AG04450 (cell line): ENCODE results near the gene PSME2. TPM values are rescaled to one million over a fixed set of nuclear protein-coding genes. Genes with fewer than 3 reads are reported as not detected.

Experiments
- CTCF ChIA-PET: fragments of 300-600, 350-600 bp; formaldehyde crosslinking; extraction: SDS; loops from one replicate; lab custom pipeline; 2022; ENCODE audit warnings: antibody characterized with exemption, inconsistent platforms; lab: Charles Lee
- POLR2A ChIA-PET: fragments of 350-600 bp; formaldehyde crosslinking; extraction: SDS; loops from one replicate; lab custom pipeline; 2021; ENCODE audit warnings: antibody characterized with exemption, inconsistent platforms; lab: Yijun Ruan, JAX
- DNase-seq: peaks from one replicate; pipeline ENCODE4 v3.0.0-alpha.2; 2011; ENCODE audit warnings: low read depth, low spot score
- H3K27ac ChIP-seq: one replicate; pipeline ENCODE4 v1.5.1; 2012; ENCODE audit warnings: low read depth, low read length, control low read depth
- H3K27me3 ChIP-seq: one replicate; pipeline ENCODE4 v1.6.0; 2012; ENCODE audit warnings: low read length; ENCODE audit not compliant: control insufficient read depth, insufficient read depth
- H3K4me3 ChIP-seq: 2 replicates; pipeline ENCODE4 v1.5.1; 2011; ENCODE audit warnings: mild to moderate bottlenecking, low read depth, low read length, control low read depth
- H3K9me3 ChIP-seq: 2 replicates; pipeline ENCODE4 v1.5.1; 2012; ENCODE audit warnings: low read length; ENCODE audit not compliant: control insufficient read depth, insufficient read depth
- polyA plus RNA-seq: library from polyadenylated mRNA; depleted of rRNA; stranded (reverse); fragments of >200 nt; gene quantifications from 2 replicates; pipeline ENCODE4 v1.2.3, GENCODE V29; 2011
- TF ChIP-seq, protein P1 (sequence below): IDR thresholded peaks from 2 replicates; pipeline ENCODE4 v1.5.1; 2011; ENCODE audit warnings: low read depth, low read length, control low read depth, inconsistent platforms

PSME2 gene
- polyA plus RNA-seq, 1 experiment: 191 TPM

DNA sequence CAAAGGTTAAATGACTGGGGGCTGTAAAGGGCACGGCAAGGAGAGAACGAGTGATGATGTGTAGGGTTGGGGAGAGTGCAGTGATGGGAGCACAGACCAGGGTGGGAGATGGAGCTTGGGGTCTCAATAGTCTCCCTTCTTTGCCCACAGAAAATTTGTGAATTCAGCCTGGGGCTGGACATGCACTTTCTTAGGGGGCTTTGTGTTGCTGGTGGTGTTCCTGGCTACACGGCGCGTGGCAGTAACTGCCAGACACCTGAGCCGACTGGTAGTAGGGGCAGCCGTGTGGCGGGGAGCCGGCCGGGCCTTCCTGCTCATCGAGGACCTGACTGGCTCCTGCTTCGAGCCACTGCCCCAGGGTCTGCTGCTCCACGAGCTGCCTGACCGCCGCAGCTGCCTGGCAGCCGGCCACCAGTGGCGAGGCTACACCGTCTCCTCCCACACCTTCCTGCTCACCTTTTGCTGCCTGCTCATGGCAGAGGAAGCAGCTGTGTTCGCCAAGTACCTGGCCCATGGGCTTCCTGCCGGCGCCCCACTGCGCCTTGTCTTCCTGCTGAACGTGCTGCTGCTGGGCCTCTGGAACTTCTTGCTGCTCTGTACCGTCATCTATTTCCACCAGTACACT, 14.2 kb downstream of the PSME2 start:
- Histone ChIP-seq H3K4me3 (no peak overlapping the region), H3K27me3 (no peaks in the 10 kb centered on the region), H3K27ac (no peak overlapping the region), H3K9me3 (no peaks in the 10 kb centered on the region)
- ChIA-PET CTCF (no interaction called here), POLR2A (no interaction called here)
- TF ChIP-seq, protein P1, sequence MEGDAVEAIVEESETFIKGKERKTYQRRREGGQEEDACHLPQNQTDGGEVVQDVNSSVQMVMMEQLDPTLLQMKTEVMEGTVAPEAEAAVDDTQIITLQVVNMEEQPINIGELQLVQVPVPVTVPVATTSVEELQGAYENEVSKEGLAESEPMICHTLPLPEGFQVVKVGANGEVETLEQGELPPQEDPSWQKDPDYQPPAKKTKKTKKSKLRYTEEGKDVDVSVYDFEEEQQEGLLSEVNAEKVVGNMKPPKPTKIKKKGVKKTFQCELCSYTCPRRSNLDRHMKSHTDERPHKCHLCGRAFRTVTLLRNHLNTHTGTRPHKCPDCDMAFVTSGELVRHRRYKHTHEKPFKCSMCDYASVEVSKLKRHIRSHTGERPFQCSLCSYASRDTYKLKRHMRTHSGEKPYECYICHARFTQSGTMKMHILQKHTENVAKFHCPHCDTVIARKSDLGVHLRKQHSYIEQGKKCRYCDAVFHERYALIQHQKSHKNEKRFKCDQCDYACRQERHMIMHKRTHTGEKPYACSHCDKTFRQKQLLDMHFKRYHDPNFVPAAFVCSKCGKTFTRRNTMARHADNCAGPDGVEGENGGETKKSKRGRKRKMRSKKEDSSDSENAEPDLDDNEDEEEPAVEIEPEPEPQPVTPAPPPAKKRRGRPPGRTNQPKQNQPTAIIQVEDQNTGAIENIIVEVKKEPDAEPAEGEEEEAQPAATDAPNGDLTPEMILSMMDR: no peak
- no peak for DNase-seq

DNA sequence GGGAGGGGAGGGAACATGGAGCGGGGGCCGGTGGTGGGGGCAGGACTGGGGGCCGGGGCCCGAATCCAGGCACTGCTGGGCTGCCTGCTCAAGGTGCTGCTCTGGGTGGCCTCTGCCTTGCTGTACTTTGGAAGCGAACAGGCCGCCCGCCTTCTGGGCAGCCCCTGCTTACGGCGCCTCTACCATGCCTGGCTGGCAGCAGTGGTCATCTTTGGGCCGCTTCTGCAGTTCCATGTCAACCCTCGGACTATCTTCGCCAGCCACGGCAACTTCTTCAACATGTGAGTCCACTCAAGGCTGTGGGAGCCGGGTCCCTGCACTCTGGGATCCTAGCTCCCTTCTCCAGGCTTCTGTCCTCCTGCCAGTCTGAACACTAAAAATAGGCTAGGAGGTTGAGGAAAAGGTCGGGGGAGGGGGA, 14.9 kb downstream of the PSME2 start:
- TF ChIP-seq, protein P1: no peak
- Histone ChIP-seq H3K27me3 (no peaks in the 10 kb centered on the region), H3K27ac (no peak overlapping the region), H3K4me3 (no peak overlapping the region), H3K9me3 (no peaks in the 10 kb centered on the region)
- ChIA-PET POLR2A (no interaction called here), CTCF (no interaction called here)
- no peak for DNase-seq

DNA sequence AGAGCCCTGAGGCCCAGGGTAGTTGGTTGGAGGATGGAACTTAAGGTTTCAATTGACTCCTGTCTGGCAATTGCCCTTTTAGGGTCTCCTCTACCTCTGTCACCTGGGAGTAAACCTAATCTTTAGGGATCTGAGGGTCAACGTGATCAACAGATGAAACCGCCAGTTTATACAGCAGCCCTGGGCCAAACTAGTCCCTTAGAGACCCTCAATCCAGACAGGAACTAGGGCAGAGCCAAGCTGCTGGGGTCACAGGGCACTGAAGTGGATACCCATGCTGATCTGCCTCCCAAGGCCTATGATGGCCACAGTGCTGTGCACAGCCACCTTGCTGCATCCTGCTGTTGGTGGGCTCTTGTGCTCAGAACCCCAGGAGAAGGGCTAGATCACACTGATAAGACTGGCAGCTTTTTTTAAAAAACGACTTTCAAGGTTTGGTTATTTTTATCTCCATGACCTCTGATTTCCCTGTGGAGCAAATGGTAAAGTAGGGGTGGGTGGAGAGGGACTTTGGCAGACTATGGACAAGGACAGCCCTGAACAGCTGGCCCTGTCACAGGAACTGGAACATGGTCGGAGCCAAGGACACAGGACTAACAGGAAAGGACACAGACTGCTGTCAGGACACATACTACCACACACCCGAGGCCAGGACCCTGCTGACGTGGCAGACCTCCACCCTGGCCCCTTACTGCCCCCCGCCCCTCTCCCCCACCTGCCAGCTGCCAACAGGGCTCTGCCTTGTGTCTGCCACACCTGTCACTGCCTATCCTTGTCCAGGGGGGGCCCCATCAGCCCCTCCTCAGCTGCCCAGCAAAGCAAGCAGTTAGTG, 15.5 kb downstream of the PSME2 start:
- no peak overlapping the region for H3K27ac ChIP-seq
- no peaks in the 10 kb centered on the region for H3K9me3 ChIP-seq
- TF ChIP-seq, protein P1: no peak
- DNase-seq: no peak
- ChIA-PET CTCF (no interaction called here), POLR2A (no interaction called here)
- H3K4me3 ChIP-seq: no peak overlapping the region
- no peaks in the 10 kb centered on the region for H3K27me3 ChIP-seq

GRCh38 chr14:24130380-24130716, 16.1 kb downstream of the PSME2 start, which contains the start of gene FITM1:
FITM1 (plus strand) TSS chr14:24130659; CDS start chr14:24131564, 905 bp downstream.
- H3K27me3 ChIP-seq: no peaks in the 10 kb centered on the region
- DNase-seq: no peak
- ChIA-PET CTCF (no interaction called here), POLR2A (no interaction called here)
- H3K27ac ChIP-seq: no peak within 1 kb of the TSS
- TF ChIP-seq, protein P1: no peak
- H3K9me3 ChIP-seq: no peaks in the 10 kb centered on the region
- no peak within 1 kb of the TSS for H3K4me3 ChIP-seq

GRCh38 chr14:24129410-24129998, 16.9 kb downstream of the PSME2 start:
- TF ChIP-seq, protein P1: no peak
- Histone ChIP-seq H3K27ac (no peak overlapping the region), H3K4me3 (no peak overlapping the region), H3K27me3 (no peaks in the 10 kb centered on the region), H3K9me3 (no peaks in the 10 kb centered on the region)
- ChIA-PET CTCF (interaction anchor here (1.7 kb wide), 1 partner anchor 167 kb away, joined by 5 read pairs; no protein-coding TSS in a partner anchor), POLR2A (no interaction called here)
- no peak for DNase-seq
